ENCODE results near the gene GPN2. TPM values are rescaled to one million over a fixed set of nuclear protein-coding genes. Genes with fewer than 3 reads are reported as not detected.

Gene GPN2
- total RNA-seq, 1 donor from 2014 or later: 43.1 TPM

DNA sequence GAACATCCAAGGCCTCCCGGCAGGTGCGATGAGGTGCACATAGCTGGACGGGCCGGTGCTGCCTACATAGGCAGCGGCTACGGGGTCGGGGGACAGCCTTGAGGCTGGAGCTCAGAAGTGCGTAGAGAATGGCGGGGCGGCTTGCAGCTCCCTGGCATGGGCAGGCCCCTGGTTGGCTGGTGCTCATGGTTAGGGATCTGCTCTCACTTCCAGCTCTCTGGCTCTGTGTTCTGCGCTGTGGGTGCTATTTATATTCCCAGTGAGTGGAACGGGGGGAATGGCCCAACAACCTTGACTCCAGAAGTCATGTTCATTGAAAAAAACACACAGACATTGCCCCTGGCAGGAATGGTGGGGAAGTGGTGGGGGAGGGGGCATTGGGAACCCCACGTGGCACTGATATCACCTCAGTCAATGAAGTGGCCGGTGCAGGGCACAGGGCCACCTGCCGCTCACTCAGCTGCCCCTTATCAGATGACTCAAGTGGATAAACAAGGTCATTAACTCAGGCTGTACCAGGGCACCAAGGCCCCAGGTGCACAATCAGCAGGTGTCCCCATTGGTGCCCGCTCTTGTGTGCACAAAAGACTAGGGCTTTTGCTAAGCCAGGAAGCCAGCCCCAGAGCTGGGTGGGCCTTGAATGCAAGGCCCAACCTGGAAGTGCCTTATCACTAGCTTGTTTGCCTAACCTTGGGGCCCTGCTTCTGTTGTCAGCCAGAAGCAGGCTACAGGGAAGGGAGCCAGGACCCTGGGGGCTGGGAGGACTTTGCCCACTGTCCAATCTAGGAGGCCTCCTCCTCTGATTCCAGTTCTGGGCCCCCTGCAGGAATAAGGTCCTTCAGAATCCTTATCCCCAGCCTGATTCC lies 23.9 kb upstream of the GPN2 start, which contains the start of gene NR0B2:
Gene NR0B2, minus strand, starts transcription at position 222 of the 866 bp plus-strand sequence. Its CDS starts 35 bp downstream, at position 187.
- no peak within 1 kb of the TSS for H3K4me3 Mint-ChIP-seq (ENCODE audit: low read depth)
- H3K27ac Mint-ChIP-seq: no peak within 1 kb of the TSS
- intact Hi-C loops (cut with micrococcal nuclease): no loop called here
- no peaks in the 10 kb centered on the region for H3K4me1 Mint-ChIP-seq (ENCODE audit: low read depth)
- no peak for DNase-seq (ENCODE audit: low spot score)
- no peaks in the 10 kb centered on the region for H3K27me3 Mint-ChIP-seq (ENCODE audit: low read depth)
- H3K9me3 Mint-ChIP-seq: no peaks in the 10 kb centered on the region
- H3K36me3 Mint-ChIP-seq (ENCODE audit: low read depth): no peaks in the 10 kb centered on the region

DNA sequence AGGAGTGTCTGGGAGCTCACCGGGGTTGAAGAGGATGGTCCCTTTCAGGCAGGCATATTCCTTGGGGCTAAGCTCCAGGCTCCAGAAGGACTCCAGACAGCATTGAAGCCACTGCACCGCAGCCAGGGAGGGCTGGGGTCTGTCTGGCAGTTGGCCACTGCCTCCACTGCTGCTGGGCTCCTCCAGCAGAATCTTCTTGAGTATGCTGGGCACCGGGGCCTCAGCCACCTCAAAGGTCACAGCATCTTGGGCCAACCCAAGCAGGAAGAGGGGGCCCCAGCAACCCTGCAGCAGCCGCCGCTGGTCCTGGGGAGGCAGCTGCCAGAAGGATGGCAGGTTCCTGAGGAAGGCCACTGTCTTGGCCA lies 23.3 kb upstream of the GPN2 start:
- no peak for DNase-seq (ENCODE audit: low spot score)

DNA sequence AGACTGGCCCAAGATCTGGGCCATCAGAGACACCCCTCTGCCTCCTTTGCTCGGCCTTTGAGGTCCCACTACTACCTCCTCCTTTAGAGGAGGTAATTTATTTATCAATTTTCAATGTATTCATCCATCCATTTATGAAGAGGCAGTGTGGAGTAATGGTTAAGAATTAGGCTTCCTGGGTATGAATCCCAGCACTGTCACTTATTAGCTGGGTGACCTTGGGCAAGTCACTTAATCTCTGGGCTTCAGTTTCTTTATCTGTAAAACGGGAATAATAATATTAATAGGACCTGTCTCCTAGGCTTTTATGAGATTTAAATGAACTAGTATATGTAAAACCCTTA lies 22.0 kb upstream of the GPN2 start:
- H3K4me1 Mint-ChIP-seq (ENCODE audit: low read depth): no peaks in the 10 kb centered on the region
- intact Hi-C loops (cut with micrococcal nuclease): no loop called here
- no peak overlapping the region for H3K4me3 Mint-ChIP-seq (ENCODE audit: low read depth)
- peaks cover under 1% of the 10 kb centered on the region for H3K27me3 Mint-ChIP-seq (ENCODE audit: low read depth)
- no peaks in the 10 kb centered on the region for H3K36me3 Mint-ChIP-seq (ENCODE audit: low read depth)
- H3K9me3 Mint-ChIP-seq: no peaks in the 10 kb centered on the region
- H3K27ac Mint-ChIP-seq: no peak overlapping the region
- no peak for DNase-seq (ENCODE audit: low spot score)

More for the DNA sequence above, 23.3 kb upstream of the GPN2 start:
- no peaks in the 10 kb centered on the region for H3K4me1 Mint-ChIP-seq (ENCODE audit: low read depth)
- H3K27me3 Mint-ChIP-seq (ENCODE audit: low read depth): no peaks in the 10 kb centered on the region
- no peaks in the 10 kb centered on the region for H3K36me3 Mint-ChIP-seq (ENCODE audit: low read depth)
- intact Hi-C loops (cut with micrococcal nuclease): no loop called here
- no peaks in the 10 kb centered on the region for H3K9me3 Mint-ChIP-seq
- H3K4me3 Mint-ChIP-seq (ENCODE audit: low read depth): no peak overlapping the region
- H3K27ac Mint-ChIP-seq: no peak overlapping the region

DNA sequence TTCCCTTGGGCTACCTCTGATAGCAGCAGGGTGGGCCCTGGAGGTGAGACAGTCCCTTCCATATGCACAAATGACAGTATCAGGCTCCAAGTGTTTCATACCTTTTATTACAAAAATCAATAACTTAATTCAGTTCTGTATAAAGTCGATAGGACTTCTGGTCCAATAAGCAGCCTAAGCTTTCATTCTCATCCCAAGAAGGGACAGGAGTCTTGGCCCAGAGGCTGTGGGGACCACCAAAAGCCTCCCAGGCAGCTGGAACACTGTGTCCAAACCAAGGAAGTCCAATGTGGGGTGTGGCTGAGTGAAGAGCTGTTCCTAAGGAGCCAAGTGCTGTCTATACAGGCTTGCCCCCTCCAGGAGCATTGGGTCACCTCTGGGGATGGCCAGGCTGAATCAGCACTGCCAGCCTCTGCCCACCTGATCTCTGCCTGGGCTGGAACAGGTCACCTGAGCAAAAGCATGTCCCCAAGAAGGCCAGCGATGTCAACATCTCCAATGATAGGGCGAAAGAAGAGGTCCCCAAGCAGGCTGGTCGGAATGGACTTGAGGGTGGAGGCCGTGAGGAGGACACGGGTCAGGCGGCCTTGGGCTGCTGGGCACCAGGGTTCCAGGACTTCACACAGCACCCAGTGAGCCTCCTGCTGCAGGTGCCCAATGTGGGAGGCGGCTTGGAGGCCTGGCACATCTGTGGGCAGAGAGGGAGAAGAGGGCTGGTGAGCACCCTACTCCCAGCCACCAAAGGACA lies 21.5 kb upstream of the GPN2 start:
- intact Hi-C loops (cut with micrococcal nuclease): no loop called here

DNA sequence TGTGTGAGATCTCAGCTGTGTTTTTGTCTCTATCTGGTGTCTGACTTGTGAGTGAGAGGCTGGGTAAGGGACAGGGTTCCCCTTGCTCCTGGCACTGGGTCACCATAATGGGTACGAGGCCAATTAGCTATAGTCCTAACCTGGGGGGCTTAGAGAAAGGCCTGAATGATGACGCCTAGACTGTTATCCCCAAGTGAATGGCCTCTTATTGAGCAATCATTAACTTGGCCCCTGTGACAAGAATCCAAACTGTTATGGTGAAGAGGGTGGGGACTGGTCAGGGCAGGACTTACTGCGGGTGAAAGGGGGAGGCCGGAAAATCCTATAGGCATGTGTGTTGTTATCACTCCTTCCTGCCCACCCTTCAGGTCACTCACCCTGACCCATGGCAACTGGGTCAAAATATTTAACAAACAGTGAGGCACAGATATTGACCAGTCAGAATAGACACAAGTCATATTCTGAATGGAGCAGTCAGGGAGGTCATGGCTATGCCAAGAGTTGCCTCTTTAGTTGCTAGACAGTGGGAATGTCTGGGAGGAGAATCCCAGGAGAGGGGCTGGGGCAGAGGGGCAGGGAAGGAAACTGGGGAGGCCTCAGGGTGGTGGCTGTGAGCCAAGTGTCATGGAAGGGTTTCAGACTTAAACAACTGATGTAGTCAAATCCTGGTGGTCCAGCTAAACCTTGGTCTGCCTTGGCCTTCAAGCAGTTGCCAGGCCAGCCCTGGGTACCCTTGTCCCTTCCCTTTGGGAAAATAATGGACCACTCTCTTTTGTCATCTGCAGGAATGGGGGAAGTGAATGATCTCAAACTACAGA lies 20.5 kb upstream of the GPN2 start:
- Mint-ChIP-seq H3K4me3 (ENCODE audit: low read depth) (no peak overlapping the region), H3K27me3 (ENCODE audit: low read depth) (peaks cover 3% of the 10 kb centered on the region), H3K27ac (no peak overlapping the region), H3K4me1 (ENCODE audit: low read depth) (no peaks in the 10 kb centered on the region), H3K36me3 (ENCODE audit: low read depth) (no peaks in the 10 kb centered on the region), H3K9me3 (no peaks in the 10 kb centered on the region)
- no peak for DNase-seq (ENCODE audit: low spot score)
- intact Hi-C loops (cut with micrococcal nuclease): no loop called here

More for the DNA sequence above, 21.5 kb upstream of the GPN2 start:
- no peak for DNase-seq (ENCODE audit: low spot score)
- Mint-ChIP-seq H3K36me3 (ENCODE audit: low read depth) (no peaks in the 10 kb centered on the region), H3K4me1 (ENCODE audit: low read depth) (no peaks in the 10 kb centered on the region), H3K27ac (no peak overlapping the region), H3K27me3 (ENCODE audit: low read depth) (peaks cover 3% of the 10 kb centered on the region), H3K4me3 (ENCODE audit: low read depth) (no peak overlapping the region), H3K9me3 (no peaks in the 10 kb centered on the region)

DNA sequence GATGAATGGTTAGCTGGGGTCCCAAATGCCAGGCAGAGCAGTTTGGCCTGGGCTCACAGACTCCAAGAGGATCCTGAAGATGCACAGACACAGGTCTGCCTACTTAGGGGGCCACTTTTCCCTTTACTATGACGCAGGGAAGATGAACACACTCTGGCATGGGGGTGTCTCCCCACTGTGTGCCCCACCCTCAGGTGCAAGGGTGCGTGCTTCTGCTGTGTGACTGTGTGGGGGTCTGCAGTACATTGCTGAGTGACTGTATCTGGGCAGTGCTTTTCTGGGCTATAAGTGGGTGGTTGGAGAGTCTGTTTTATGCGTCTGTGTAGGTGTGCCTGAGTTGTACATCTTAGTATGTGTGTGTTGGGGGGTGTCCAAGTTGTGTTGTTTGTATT lies 19.9 kb upstream of the GPN2 start:
- H3K27me3 Mint-ChIP-seq (ENCODE audit: low read depth): peaks cover 3% of the 10 kb centered on the region
- no peak overlapping the region for H3K4me3 Mint-ChIP-seq (ENCODE audit: low read depth)
- no peaks in the 10 kb centered on the region for H3K4me1 Mint-ChIP-seq (ENCODE audit: low read depth)
- no peaks in the 10 kb centered on the region for H3K9me3 Mint-ChIP-seq
- no peak overlapping the region for H3K27ac Mint-ChIP-seq
- H3K36me3 Mint-ChIP-seq (ENCODE audit: low read depth): no peaks in the 10 kb centered on the region
- DNase-seq (ENCODE audit: low spot score): no peak
- intact Hi-C loops (cut with micrococcal nuclease): no loop called here

DNA sequence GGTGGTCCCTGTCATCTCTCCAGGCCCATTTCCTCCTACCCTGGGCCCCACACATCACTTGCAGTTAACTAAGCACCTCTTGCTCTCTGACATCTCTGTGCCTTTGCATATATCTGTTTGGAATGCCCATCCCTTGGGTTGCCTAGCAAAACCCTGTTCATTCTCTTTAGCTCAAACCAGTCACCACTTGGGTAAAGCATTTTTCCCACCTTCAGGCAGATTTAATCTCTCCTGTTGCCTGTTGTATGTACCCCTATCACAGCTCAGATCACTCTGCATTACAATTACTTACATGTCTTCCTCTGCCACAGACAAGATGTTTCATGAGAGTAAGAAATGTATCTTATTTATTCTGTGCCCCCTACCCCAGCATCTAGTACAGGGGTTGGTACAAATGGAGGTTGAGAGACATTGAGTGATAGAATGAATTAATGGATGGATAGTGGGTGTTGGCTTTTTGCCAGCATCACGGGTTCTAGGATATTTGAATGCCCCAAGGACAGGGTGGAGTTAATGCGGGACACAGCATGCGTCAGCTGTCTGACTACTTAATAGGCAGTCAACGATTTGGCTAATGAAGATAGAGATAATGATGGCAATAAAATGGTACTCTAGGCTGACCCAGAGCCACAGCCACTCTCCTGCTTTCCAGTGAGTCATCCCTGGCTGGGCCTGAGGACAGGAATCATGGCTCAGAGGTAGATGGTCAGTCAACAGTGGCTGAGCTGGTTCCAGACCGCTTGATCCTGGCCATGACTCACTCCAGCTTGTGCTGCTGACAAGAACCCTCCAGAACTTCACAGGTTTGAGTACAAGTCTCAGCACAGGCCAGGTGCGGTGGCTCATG lies 17.2 kb upstream of the GPN2 start:
- intact Hi-C loops (cut with micrococcal nuclease): no loop called here
- Mint-ChIP-seq H3K27me3 (ENCODE audit: low read depth) (peaks cover 3% of the 10 kb centered on the region), H3K4me1 (ENCODE audit: low read depth) (no peaks in the 10 kb centered on the region), H3K27ac (no peak overlapping the region), H3K4me3 (ENCODE audit: low read depth) (no peak overlapping the region), H3K9me3 (no peaks in the 10 kb centered on the region), H3K36me3 (ENCODE audit: low read depth) (no peaks in the 10 kb centered on the region)
- no peak for DNase-seq (ENCODE audit: low spot score)

DNA sequence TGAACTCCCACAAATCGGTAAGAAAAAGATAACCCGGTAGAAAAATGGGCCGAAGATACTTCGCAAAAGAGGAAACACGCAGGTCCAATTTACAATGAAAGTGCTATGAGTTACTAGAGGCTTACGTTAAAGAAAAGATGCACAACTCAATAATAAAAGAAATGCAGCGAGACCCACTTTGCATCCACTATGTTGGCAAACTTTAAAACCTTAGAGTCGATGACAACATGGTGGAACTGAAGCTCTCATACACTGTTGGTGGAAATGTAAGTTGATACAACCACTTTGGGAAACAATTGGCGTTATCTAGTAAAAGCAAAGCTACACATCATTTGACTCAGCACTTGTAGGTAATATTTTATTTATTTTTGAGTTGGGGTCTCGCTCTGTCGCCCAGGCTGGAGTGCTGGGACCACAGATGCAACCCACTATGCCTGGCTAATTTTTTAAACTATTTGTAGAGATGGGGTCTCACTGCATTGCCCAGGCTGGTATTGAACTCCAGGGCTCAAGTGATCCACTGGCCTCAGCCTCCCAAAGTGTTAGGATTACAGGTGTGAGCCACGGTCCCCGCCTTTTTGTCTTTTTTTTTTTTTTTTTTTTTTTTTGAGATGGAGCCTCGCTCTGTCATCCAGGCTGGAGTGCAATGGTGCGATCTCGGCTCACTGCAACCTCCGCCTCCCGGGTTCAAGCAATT lies 10.9 kb upstream of the GPN2 start:
- no peaks in the 10 kb centered on the region for H3K27me3 Mint-ChIP-seq (ENCODE audit: low read depth)
- H3K9me3 Mint-ChIP-seq: no peaks in the 10 kb centered on the region
- intact Hi-C loops (cut with micrococcal nuclease): loop anchor here (1.0 kb wide), 1 partner anchor 20 kb away; the partner anchor contains the start of gene NUDC
- DNase-seq (ENCODE audit: low spot score): no peak
- H3K36me3 Mint-ChIP-seq (ENCODE audit: low read depth): peaks cover 17% of the 10 kb centered on the region
- peak overlapping the region; percentile 97 for H3K27ac Mint-ChIP-seq
- H3K4me3 Mint-ChIP-seq (ENCODE audit: low read depth): peak overlapping the region; percentile 95
- H3K4me1 Mint-ChIP-seq (ENCODE audit: low read depth): peaks cover 20% of the 10 kb centered on the region

DNA sequence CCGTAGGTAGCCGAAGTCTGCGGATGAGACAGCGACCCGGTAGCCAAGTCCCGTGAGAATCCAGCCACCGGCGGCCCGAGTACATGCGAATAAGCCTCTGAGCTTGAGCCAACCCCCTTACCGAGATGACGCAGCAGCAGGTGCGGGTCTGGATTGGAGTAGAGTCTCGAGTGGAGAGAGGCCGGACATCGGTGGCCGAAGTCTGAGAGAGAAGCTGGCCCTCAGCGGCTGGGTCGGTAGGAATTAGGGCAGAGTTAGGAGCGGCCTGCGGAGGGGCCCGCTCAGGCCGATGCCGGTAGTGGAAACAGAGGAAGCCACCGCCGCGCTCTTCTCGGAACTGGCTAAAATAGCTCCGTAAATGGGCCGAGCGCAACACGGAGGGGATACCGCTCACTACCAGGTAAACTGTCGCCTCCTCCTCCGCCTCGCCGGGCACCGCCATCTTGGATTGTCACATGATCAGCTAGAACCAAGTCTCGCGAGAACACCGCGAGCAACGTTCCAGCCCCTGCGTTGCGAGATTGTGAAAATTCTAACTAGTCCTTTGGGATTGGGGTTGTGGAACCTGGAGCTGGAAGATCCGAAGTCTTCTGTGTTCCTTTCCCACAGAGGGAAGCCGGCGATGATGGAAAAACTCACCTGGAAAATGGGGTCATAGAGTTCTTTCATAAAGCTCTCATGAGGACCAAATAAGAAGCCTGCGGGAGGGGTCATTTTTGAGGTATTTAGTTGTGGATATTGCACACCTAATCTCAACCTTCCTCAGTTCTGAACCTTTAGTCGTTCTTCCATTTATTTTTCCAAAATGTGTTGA lies 10.1 kb upstream of the GPN2 start, which contains the start of gene GPATCH3:
Gene GPATCH3, minus strand, starts transcription at position 467 of the 814 bp plus-strand sequence. Its CDS starts 25 bp downstream, at position 442.
- DNase-seq (ENCODE audit: low spot score): peak; percentile 82
- Mint-ChIP-seq H3K27me3 (ENCODE audit: low read depth) (no peaks in the 10 kb centered on the region), H3K27ac (peak within 1 kb of the TSS; percentile 97), H3K4me1 (ENCODE audit: low read depth) (peaks cover 20% of the 10 kb centered on the region), H3K36me3 (ENCODE audit: low read depth) (peaks cover 19% of the 10 kb centered on the region), H3K4me3 (ENCODE audit: low read depth) (peak within 1 kb of the TSS; percentile 95), H3K9me3 (no peaks in the 10 kb centered on the region)
- intact Hi-C loops (cut with micrococcal nuclease): loop anchor here (1.0 kb wide), 1 partner anchor 21 kb away; the partner anchor contains the start of gene NUDC

DNA sequence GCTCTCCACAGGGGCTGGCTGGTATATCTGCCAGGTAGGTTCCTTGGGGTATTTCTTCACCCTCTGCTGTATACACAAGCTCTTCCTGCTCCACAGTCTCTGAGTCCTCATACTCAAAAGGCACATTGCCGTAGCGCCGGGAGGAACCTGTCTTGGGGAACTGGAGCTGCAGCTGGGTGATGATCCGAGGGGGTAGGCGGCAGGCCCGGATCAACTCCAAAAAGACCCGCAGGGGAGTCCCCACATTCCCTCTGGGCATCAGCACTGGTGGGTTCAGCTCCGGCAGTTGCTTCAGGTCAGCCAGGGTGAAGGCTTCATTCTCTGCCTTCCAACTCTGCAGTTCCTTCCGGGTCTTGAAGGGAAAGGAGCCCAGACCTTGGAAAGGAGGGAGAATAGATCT lies 7.3 kb upstream of the GPN2 start:
- H3K4me1 Mint-ChIP-seq (ENCODE audit: low read depth): peaks cover 20% of the 10 kb centered on the region
- H3K36me3 Mint-ChIP-seq (ENCODE audit: low read depth): peaks cover 41% of the 10 kb centered on the region
- no peaks in the 10 kb centered on the region for H3K27me3 Mint-ChIP-seq (ENCODE audit: low read depth)
- no peak overlapping the region for H3K4me3 Mint-ChIP-seq (ENCODE audit: low read depth)
- DNase-seq (ENCODE audit: low spot score): no peak
- intact Hi-C loops (cut with micrococcal nuclease): no loop called here
- no peaks in the 10 kb centered on the region for H3K9me3 Mint-ChIP-seq
- H3K27ac Mint-ChIP-seq: no peak overlapping the region

DNA sequence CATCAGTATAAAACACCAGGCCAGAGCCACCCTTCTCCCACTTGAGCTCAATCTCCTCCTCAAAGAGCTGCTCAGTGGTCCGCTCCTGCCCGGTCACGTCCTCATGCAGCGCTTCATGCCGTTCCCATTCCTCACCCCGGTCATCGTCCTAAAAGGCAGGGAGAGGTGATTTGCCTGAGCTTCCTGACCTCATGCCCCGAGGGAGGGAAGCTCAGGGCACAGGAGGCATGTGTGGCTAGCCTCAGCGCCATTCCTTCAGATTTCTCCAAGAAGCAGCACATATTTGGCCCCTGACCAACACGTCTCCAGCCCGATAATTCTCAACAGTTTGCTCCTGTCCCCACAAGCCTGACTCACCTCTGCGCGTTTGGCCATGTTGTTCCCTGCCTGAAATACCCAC lies 4.2 kb upstream of the GPN2 start:
- intact Hi-C loops (cut with micrococcal nuclease): no loop called here
- Mint-ChIP-seq H3K9me3 (no peaks in the 10 kb centered on the region), H3K4me3 (ENCODE audit: low read depth) (no peak overlapping the region), H3K27ac (no peak overlapping the region), H3K36me3 (ENCODE audit: low read depth) (peaks cover 55% of the 10 kb centered on the region), H3K27me3 (ENCODE audit: low read depth) (no peaks in the 10 kb centered on the region), H3K4me1 (ENCODE audit: low read depth) (peaks cover 16% of the 10 kb centered on the region)
- no peak for DNase-seq (ENCODE audit: low spot score)
